ENCODE measurements around the gene PTTG2.

DNA sequence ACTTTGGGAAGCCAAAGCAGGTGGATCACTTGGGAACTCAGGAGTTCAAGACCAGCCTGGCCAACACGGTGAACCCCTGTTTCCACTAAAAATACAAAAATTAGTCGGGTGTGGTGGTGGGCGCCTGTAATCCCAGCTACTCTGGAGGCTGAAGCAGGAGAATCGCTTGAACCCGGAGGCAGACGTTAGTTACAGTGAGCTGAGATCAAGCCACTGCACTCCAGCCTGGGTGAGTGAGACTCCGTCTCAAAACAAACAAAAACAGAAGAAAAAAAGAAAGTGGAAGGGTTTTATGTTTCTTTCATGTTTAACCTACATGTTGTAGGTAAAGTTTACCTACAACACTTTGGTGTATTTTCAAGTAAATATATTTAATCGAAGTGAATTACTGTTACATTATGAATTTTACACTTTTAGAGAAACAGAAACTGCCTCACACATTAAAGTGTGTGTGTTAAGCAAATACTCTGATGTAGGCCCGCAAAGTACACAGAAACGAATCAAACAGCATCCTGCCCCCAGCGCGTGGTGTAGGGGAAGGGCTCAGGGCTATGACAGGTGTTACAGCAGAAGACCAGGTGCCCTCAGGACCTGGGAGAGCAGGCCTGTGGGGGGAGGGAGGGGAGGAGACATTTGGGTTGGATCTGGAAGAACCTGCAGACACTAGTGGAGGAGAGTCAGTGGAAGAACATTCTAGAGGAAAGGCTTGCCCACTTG, 39.0 kb downstream of the PTTG2 start:
- TF ChIP-seq, protein P1, sequence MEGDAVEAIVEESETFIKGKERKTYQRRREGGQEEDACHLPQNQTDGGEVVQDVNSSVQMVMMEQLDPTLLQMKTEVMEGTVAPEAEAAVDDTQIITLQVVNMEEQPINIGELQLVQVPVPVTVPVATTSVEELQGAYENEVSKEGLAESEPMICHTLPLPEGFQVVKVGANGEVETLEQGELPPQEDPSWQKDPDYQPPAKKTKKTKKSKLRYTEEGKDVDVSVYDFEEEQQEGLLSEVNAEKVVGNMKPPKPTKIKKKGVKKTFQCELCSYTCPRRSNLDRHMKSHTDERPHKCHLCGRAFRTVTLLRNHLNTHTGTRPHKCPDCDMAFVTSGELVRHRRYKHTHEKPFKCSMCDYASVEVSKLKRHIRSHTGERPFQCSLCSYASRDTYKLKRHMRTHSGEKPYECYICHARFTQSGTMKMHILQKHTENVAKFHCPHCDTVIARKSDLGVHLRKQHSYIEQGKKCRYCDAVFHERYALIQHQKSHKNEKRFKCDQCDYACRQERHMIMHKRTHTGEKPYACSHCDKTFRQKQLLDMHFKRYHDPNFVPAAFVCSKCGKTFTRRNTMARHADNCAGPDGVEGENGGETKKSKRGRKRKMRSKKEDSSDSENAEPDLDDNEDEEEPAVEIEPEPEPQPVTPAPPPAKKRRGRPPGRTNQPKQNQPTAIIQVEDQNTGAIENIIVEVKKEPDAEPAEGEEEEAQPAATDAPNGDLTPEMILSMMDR (IDR thresholded peaks at IDR 0.05), result no peak
- TF ChIP-seq RAD21 (IDR thresholded peaks at IDR 0.05; ENCODE audit: low read length) (no peak), TEAD4 (IDR thresholded peaks at IDR 0.05; ENCODE audit: borderline replicate concordance, insufficient read depth) (no peak), EZH2phosphoT487 (IDR thresholded peaks at IDR 0.05; ENCODE audit: borderline replicate concordance, low read depth) (no peak), YY1 (IDR thresholded peaks at IDR 0.05; ENCODE audit: low read depth) (no peak), POLR2AphosphoS5 (IDR thresholded peaks at IDR 0.05; ENCODE audit: low read depth, low read length) (no peak), SMC3 (IDR thresholded peaks at IDR 0.05; ENCODE audit: low read depth, low read length) (no peak), FOXJ3 (CRISPR knock-in tag; IDR thresholded peaks at IDR 0.05) (no peak), RFX5 (IDR thresholded peaks at IDR 0.05; ENCODE audit: low read length) (no peak)

All from SK-N-SH (cell line).